DND-41 (cell line): ENCODE measurements around the gene MIGA2.

ENCODE experiments used
- EZH2 ChIP-seq: IDR thresholded peaks from 3 replicates; pipeline ENCODE4 v1.6.1; 2012; ENCODE audit warnings: borderline replicate concordance, low read depth, mild to moderate bottlenecking, moderate library complexity, low read length, inconsistent platforms; ENCODE audit not compliant: severe bottlenecking
- TF ChIP-seq, protein P1 (sequence below): IDR thresholded peaks from 2 replicates; pipeline ENCODE4 v1.5.1; 2012; ENCODE audit warnings: borderline replicate concordance, low read length, moderate library complexity, mild to moderate bottlenecking; ENCODE audit not compliant: poor library complexity, severe bottlenecking; ENCODE audit errors: extremely low read depth

GRCh38 chr9:129054163-129054851 lies 17.9 kb downstream of the MIGA2 start:
- no peak for TF ChIP-seq EZH2
- TF ChIP-seq, protein P1, sequence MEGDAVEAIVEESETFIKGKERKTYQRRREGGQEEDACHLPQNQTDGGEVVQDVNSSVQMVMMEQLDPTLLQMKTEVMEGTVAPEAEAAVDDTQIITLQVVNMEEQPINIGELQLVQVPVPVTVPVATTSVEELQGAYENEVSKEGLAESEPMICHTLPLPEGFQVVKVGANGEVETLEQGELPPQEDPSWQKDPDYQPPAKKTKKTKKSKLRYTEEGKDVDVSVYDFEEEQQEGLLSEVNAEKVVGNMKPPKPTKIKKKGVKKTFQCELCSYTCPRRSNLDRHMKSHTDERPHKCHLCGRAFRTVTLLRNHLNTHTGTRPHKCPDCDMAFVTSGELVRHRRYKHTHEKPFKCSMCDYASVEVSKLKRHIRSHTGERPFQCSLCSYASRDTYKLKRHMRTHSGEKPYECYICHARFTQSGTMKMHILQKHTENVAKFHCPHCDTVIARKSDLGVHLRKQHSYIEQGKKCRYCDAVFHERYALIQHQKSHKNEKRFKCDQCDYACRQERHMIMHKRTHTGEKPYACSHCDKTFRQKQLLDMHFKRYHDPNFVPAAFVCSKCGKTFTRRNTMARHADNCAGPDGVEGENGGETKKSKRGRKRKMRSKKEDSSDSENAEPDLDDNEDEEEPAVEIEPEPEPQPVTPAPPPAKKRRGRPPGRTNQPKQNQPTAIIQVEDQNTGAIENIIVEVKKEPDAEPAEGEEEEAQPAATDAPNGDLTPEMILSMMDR: no peak
